Loucy (cell line): ENCODE data around the gene SORCS2.

ENCODE experiments used
- H2AFZ ChIP-seq: fragments of 200-600 bp; sonication (generic); 2 replicates; pipeline ENCODE4 v1.6.0; 2016; ENCODE audit warnings: antibody characterized with exemption, mild to moderate bottlenecking, low read length, moderate library complexity
- H3F3A ChIP-seq: fragments of 200-600 bp; 2 replicates; pipeline ENCODE4 v1.6.0; 2016; ENCODE audit warnings: antibody characterized with exemption, low read depth, mild to moderate bottlenecking
- H3K27me3 ChIP-seq: fragments of 200-600 bp; sonication (generic); 2 replicates; pipeline ENCODE4 v1.6.1; 2014; ENCODE audit warnings: low read length, mild to moderate bottlenecking; ENCODE audit not compliant: insufficient read depth, poor library complexity, severe bottlenecking
- H3K36me3 ChIP-seq: fragments of 200-600 bp; sonication (generic); 2 replicates; pipeline ENCODE4 v1.6.1; 2016; ENCODE audit warnings: low read length; ENCODE audit not compliant: insufficient read depth
- H3K4me1 ChIP-seq: fragments of 200-600 bp; sonication (generic); 2 replicates; pipeline ENCODE4 v1.5.1; 2014; ENCODE audit warnings: low read length, mild to moderate bottlenecking; ENCODE audit not compliant: insufficient read depth, poor library complexity, severe bottlenecking
- H3K4me2 ChIP-seq: fragments of 200-600 bp; sonication (generic); 2 replicates; pipeline ENCODE4 v1.6.0; 2014; ENCODE audit warnings: antibody characterized with exemption, low read length, low read depth, mild to moderate bottlenecking; ENCODE audit not compliant: poor library complexity, severe bottlenecking
- H3K4me3 ChIP-seq: fragments of 200-600 bp; sonication (generic); 2 replicates; pipeline ENCODE4 v1.5.1; 2014; ENCODE audit warnings: low read length, mild to moderate bottlenecking, mixed read lengths; ENCODE audit not compliant: poor library complexity, severe bottlenecking
- H3K79me2 ChIP-seq: fragments of 200-600 bp; sonication (generic); 2 replicates; pipeline ENCODE4 v1.6.1; 2014; ENCODE audit warnings: low read length; ENCODE audit not compliant: insufficient read depth
- H3K9ac ChIP-seq: fragments of 200-600 bp; sonication (generic); 2 replicates; pipeline ENCODE4 v1.6.0; 2014; ENCODE audit warnings: mild to moderate bottlenecking, low read depth, low read length, moderate library complexity; ENCODE audit not compliant: poor library complexity, severe bottlenecking
- H3K9me2 ChIP-seq: fragments of 200-600 bp; sonication (generic); replicated peaks from 2 replicates; pipeline ENCODE4 v1.6.1; 2016; ENCODE audit warnings: low read depth, low read length, mixed read lengths
- H3K9me3 ChIP-seq: fragments of 200-600 bp; sonication (generic); 2 replicates; pipeline ENCODE4 v1.6.1; 2014; ENCODE audit warnings: mild to moderate bottlenecking, antibody characterized with exemption, low read length, low read depth; ENCODE audit not compliant: insufficient read depth
- H4K20me1 ChIP-seq: fragments of 200-600 bp; sonication (generic); 2 replicates; pipeline ENCODE4 v1.6.0; 2014; ENCODE audit warnings: antibody characterized with exemption, low read length, mild to moderate bottlenecking; ENCODE audit not compliant: insufficient read depth, poor library complexity, severe bottlenecking
- CTCF ChIP-seq: fragments of 200-600 bp; sonication (generic); conservative IDR thresholded peaks from 2 replicates; pipeline ENCODE4 v1.5.1; 2014; ENCODE audit warnings: mild to moderate bottlenecking, antibody characterized with exemption, low read length
- EZH2phosphoT487 ChIP-seq: fragments of 200-600 bp; IDR thresholded peaks from 2 replicates; pipeline ENCODE4 v1.6.1; 2018; ENCODE audit warnings: antibody characterized with exemption, mild to moderate bottlenecking, moderate library complexity, borderline replicate concordance

SORCS2 gene

DNA sequence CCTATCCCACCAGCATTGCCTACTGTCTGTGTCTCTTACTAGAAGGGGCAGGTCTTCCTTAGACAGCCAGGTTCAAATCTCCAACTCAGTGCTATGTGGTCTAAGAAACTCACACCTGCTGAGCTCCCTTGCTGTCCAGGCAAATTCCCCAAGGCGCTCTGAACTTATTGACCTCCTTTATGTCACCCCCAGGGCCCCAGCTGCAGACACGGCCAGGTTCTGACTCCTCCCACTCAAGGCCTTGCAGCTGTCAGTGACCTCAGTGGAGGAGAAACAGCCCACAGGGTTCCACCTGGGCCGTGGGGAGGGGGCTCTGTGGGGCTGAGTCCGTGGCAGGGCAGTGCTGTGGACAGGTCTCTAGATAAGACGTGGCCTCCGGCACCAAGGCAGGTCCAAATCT is 284.5 kb downstream of the SORCS2 start:
- Histone ChIP-seq H3K9me3 (peaks cover 8% of the 10 kb centered on the region; the same call in 1 of the 2 replicates), H3K36me3 (no peaks in the 10 kb centered on the region), H4K20me1 (no peaks in the 10 kb centered on the region), H2AFZ (no peak overlapping the region), H3K9ac (no peak overlapping the region), H3K4me3 (no peak overlapping the region), H3K4me2 (no peak overlapping the region), H3K27me3 (no peaks in the 10 kb centered on the region), H3F3A (no peaks in the 10 kb centered on the region), H3K4me1 (no peaks in the 10 kb centered on the region), H3K9me2 (no peaks in the 10 kb centered on the region), H3K79me2 (no peaks in the 10 kb centered on the region)
- no peak for TF ChIP-seq CTCF
- no peak for TF ChIP-seq EZH2phosphoT487

DNA sequence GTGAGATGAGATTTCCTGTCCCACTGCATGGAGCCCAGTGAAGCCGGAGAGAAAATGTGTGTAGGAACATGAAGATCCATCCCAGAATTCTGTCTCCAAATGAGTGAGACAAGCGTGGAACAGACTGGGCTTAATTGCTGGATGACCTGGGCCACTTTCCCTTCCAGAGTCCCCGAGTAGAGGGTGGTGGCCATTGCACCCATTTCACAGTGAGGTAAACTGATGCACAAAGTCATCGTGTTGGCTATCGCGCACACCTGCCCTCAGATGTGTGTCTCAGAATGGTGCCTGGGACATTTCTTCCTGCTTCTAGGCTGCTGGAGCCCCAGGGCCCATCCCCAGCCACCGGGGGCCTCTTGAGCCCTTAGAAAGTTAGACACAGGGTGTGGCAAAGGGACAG is 285.4 kb downstream of the SORCS2 start:
- H3K4me1 ChIP-seq = no peaks in the 10 kb centered on the region
- no peak overlapping the region for H3K9ac ChIP-seq
- no peak overlapping the region for H3K4me3 ChIP-seq
- no peaks in the 10 kb centered on the region for H4K20me1 ChIP-seq
- no peak for TF ChIP-seq CTCF
- no peak for TF ChIP-seq EZH2phosphoT487
- no peak overlapping the region for H3K4me2 ChIP-seq
- no peaks in the 10 kb centered on the region for H3K79me2 ChIP-seq
- H3K9me2 ChIP-seq = no peaks in the 10 kb centered on the region
- no peaks in the 10 kb centered on the region for H3K27me3 ChIP-seq
- H3K36me3 ChIP-seq = no peaks in the 10 kb centered on the region
- peaks cover 8% of the 10 kb centered on the region; the same call in 1 of the 2 replicates for H3K9me3 ChIP-seq
- no peak overlapping the region for H2AFZ ChIP-seq
- H3F3A ChIP-seq = no peaks in the 10 kb centered on the region

- no peaks in the 10 kb centered on the region for H4K20me1 ChIP-seq
- H3K4me3 ChIP-seq = no peak overlapping the region
- H3K9ac ChIP-seq = no peak overlapping the region
- H3K4me2 ChIP-seq = no peak overlapping the region
- no peaks in the 10 kb centered on the region for H3K27me3 ChIP-seq
- H2AFZ ChIP-seq = no peak overlapping the region
- H3K9me3 ChIP-seq = peaks cover 5% of the 10 kb centered on the region; the same call in 1 of the 2 replicates
- TF ChIP-seq EZH2phosphoT487 (no peak), CTCF (no peak)
- no peaks in the 10 kb centered on the region for H3K4me1 ChIP-seq
- H3K36me3 ChIP-seq = no peaks in the 10 kb centered on the region
- no peaks in the 10 kb centered on the region for H3K9me2 ChIP-seq
- H3K79me2 ChIP-seq = no peaks in the 10 kb centered on the region
- no peaks in the 10 kb centered on the region for H3F3A ChIP-seq
Observed at GRCh38 chr4:7478665-7479064, 286.3 kb downstream of the SORCS2 start.
